Sigmoid colon (tissue), 3 donors: ENCODE results near the gene THSD1.

ENCODE experiments used
- CTCF ChIP-seq, 4 experiments: fragments of 450-650 bp in 3 of 4; fragments of 200-600 bp in 1 of 4; IDR thresholded peaks; one replicate each; pipeline ENCODE4 v1.5.1; 2016 to 2019; ENCODE audit warnings: antibody characterized with exemption in 4 of 4, mild to moderate bottlenecking in 3 of 4, moderate library complexity in 2 of 4
- POLR2A ChIP-seq, 2 donors: fragments of 450-650 bp; IDR thresholded peaks; one replicate each; pipeline ENCODE4 v1.6.1; 2016; ENCODE audit warnings: antibody characterized with exemption in 2 of 2, mild to moderate bottlenecking in 2 of 2, moderate library complexity in 2 of 2

DNA sequence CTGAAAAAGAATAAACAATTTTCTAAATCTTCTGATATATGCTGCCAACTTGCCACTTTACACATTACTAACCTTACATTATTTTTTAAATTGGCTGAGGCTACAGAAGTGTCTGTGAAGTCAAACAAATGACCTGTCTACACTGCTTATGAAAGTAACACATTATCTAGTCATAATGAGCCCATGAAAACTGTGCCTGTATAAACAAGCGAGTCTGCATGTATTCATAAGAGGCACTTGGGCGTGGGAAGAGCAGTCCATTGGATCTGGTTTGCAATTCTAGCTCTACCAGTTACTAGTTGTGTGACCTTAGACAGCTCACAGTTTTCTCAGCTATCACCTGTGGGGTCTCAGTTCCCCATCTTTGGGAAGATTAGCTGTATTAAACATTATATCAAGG is 41.4 kb upstream of the THSD1 start:
- TF ChIP-seq CTCF (IDR thresholded peaks at IDR 0.05) (no peak), POLR2A (IDR thresholded peaks at IDR 0.05) (no peak)
